Breast epithelium (tissue), 4 donors: ENCODE data around the gene COMMD3. TPM values are rescaled to one million over a fixed set of nuclear protein-coding genes. Genes with fewer than 3 reads are reported as not detected.
A peak's percentile ranks its signal among the peaks of the same experiment; 100 is the strongest.

Experiments
- DNase-seq, 2 donors: peaks; one replicate each; pipeline ENCODE4 v3.0.0-alpha.2; 2019; ENCODE audit warnings: low spot score in 2 of 2
- H3K27ac ChIP-seq, 2 donors: fragments of 200-600 bp; sonication (generic) in 1 of 2; one replicate each; pipeline ENCODE4 v1.5.1; 2016 to 2019; ENCODE audit warnings: mild to moderate bottlenecking in 1 of 2
- H3K27me3 ChIP-seq, 2 donors: fragments of 200-600 bp; sonication (generic) in 1 of 2; one replicate each; pipeline versions ENCODE4 v1.5.1 to v1.6.0; 2017 to 2019; ENCODE audit warnings: control low read depth in 1 of 2, mild to moderate bottlenecking in 1 of 2
- H3K36me3 ChIP-seq: fragments of 200-600 bp; one replicate; pipeline ENCODE4 v1.5.1; 2019
- H3K4me1 ChIP-seq, 2 donors: fragments of 200-600 bp; sonication (generic); one replicate each; pipeline ENCODE4 v1.5.1; 2016 to 2019; ENCODE audit warnings: control low read depth in 1 of 2
- H3K4me3 ChIP-seq, 3 donors: fragments of 200-600 bp; sonication (generic); 1 replicate in 2 of 3; 2 replicates in 1 of 3; pipeline ENCODE4 v1.5.1; 2016 to 2019; ENCODE audit warnings: mild to moderate bottlenecking in 3 of 3, moderate library complexity in 2 of 3
- H3K9me3 ChIP-seq, 2 donors: fragments of 200-600 bp; sonication (generic) in 1 of 2; one replicate each; pipeline ENCODE4 v1.5.1; 2016 to 2019; ENCODE audit warnings: control low read depth in 1 of 2
- CTCF ChIP-seq, 3 donors: fragments of 450-650 bp; IDR thresholded peaks; one replicate each; pipeline ENCODE4 v1.5.1; 2016 to 2017; ENCODE audit warnings: antibody characterized with exemption in 3 of 3, mild to moderate bottlenecking in 3 of 3, moderate library complexity in 3 of 3
- POLR2A ChIP-seq: fragments of 450-650 bp; IDR thresholded peaks from one replicate; pipeline ENCODE4 v1.6.1; 2016; ENCODE audit warnings: antibody characterized with exemption, mild to moderate bottlenecking, moderate library complexity
- POLR2AphosphoS5 ChIP-seq, 3 donors: sonication (generic); formaldehyde crosslinking; IDR thresholded peaks; one replicate each; pipeline ENCODE4 v1.6.1; 2017; ENCODE audit warnings: antibody characterized with exemption in 3 of 3
- intact Hi-C: fragments of 100-400 bp; cut with DNase I; formaldehyde crosslinking; loops from one replicate; pipeline ENCODE4 v1.15.1; 2023; ENCODE audit warnings: low total_unique reads
- total RNA-seq, 3 donors: library from RNA; depleted of rRNA; stranded (reverse); fragments of >200 nt; gene quantifications; one replicate each; pipeline ENCODE4 v1.1.0, GENCODE V29; 2016

Gene COMMD3
- total RNA-seq, 3 donors from 2014 or later, result 30.1 to 51.4 (median 35.7) TPM

GRCh38 chr10:22333975-22334282, 17.7 kb downstream of the COMMD3 start:
- H3K4me3 ChIP-seq, result peak overlapping the region in 1 of 3 donors; percentile 69
- H3K27me3 ChIP-seq, result peaks cover 8 to 50% of the 10 kb centered on the region in 2 donors
- H3K36me3 ChIP-seq, result peaks cover 7% of the 10 kb centered on the region
- intact Hi-C loops, result no loop called here
- no peaks in the 10 kb centered on the region for H3K4me1 ChIP-seq
- H3K27ac ChIP-seq, result no peak overlapping the region
- no peak for TF ChIP-seq POLR2A
- no peak for TF ChIP-seq POLR2AphosphoS5 (IDR thresholded peaks at IDR 0.05)
- TF ChIP-seq CTCF (IDR thresholded peaks at IDR 0.05), result no peak
- H3K9me3 ChIP-seq, result no peaks in the 10 kb centered on the region
- no peak for DNase-seq

DNA sequence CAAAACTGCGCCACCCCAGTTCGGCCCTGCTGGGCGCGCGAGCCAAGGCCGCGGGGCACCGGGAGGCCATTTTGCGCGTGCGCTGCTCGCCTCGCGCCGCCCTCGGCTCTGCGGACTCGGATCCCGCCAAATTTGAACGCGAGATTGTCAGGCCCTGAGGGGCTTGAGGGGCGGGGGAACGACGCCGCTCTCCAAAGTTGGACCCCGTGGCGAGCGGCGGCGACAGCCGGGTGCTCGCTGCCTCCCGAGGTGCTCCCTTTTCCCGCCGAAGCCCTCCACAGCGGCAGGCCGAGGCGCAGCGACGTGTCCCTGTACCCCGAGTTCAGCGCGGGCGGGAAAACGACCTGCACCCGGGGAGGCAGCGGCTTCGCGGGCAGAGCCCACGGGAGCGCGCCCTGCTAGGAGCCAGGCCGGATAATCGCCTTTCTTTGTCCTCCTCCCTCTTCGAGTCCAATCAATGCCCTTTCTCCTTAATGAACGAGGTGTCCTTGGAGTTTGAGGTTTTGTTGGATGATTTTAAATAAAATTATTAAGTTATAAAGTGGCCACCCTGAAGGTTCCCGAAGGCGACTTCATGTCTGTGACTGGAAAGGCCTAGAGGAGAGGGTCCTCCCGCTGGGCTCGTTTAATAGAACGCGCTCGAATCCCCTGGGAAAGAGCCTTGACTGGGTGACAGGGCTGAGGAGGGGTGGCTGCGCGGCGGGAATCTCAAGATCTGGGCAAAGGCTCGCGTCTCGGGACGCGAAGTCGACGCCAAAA, 18.4 kb downstream of the COMMD3 start:
- no peaks in the 10 kb centered on the region for H3K4me1 ChIP-seq
- peaks cover 7% of the 10 kb centered on the region for H3K36me3 ChIP-seq
- peaks cover 8 to 56% of the 10 kb centered on the region in 2 donors for H3K27me3 ChIP-seq
- TF ChIP-seq POLR2AphosphoS5 (IDR thresholded peaks at IDR 0.05) (peak in 1 of 3 donors; percentile 3), CTCF (IDR thresholded peaks at IDR 0.05) (no peak), POLR2A (no peak)
- H3K9me3 ChIP-seq, result no peaks in the 10 kb centered on the region
- peak overlapping the region in 1 of 2 donors; percentile 41 for H3K27ac ChIP-seq
- intact Hi-C loops, result no loop called here
- H3K4me3 ChIP-seq, result peak overlapping the region; percentile 46 to 69 (median 56)
- DNase-seq, result no peak

DNA sequence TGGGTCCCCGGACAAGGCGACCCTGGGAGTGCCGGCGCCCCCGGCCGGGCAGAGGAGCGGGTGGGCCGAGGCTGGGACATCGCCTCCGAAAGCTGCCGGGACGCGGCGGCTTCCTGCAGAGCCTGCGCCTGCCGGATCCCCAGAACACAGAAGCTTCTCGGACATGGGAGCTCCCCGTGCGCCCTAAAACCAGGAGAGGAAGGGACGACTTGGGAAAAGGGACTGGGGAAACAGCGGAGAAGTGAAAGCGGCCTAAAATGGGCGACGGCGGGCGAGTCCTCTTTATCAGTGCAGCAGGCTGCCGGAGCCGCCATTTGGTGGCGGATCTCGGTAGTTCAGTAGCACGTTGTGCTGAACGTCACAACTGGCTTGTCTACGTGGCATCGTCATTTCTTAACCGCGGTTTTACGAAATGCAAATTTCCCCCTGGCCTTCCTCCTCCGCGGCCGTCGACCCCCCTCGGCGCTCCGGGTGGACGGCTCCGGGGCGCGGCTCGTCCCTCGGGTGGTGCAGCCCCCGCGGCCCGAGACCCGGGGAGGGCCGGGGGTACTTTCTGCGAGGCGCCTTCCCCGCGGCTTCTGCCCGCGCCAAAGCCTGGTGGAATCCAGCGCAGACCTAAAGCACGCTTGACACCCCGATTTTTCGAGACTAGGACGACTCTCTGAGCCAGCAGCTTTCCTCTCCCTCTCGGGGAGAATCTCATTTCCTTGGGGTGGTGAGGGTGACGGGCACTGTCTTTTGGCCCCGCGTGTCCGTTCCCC, 19.2 kb downstream of the COMMD3 start:
- H3K27me3 ChIP-seq, result peaks cover 8 to 58% of the 10 kb centered on the region in 2 donors
- peaks cover 0 to 4% of the 10 kb centered on the region in 2 donors for H3K4me1 ChIP-seq
- intact Hi-C loops, result no loop called here
- H3K4me3 ChIP-seq, result peak overlapping the region; percentile 46 to 69 (median 56)
- H3K27ac ChIP-seq, result peak overlapping the region in 1 of 2 donors; percentile 41
- peaks cover 7% of the 10 kb centered on the region for H3K36me3 ChIP-seq
- H3K9me3 ChIP-seq, result no peaks in the 10 kb centered on the region
- DNase-seq, result no peak
- no peak for TF ChIP-seq POLR2A
- TF ChIP-seq POLR2AphosphoS5 (IDR thresholded peaks at IDR 0.05), result peak; percentile 8 to 17 (median 9)
- TF ChIP-seq CTCF (IDR thresholded peaks at IDR 0.05), result peak; percentile 27 to 61 (median 42)

- H3K36me3 ChIP-seq, result no peaks in the 10 kb centered on the region
- no peaks in the 10 kb centered on the region for H3K9me3 ChIP-seq
- H3K27me3 ChIP-seq, result peaks cover 8 to 82% of the 10 kb centered on the region in 2 donors
- no peak overlapping the region for H3K27ac ChIP-seq
- DNase-seq, result no peak
- peaks cover 0 to 4% of the 10 kb centered on the region in 2 donors for H3K4me1 ChIP-seq
- intact Hi-C loops, result no loop called here
- TF ChIP-seq POLR2A, result no peak
- TF ChIP-seq POLR2AphosphoS5 (IDR thresholded peaks at IDR 0.05), result no peak
- no peak for TF ChIP-seq CTCF (IDR thresholded peaks at IDR 0.05)
- H3K4me3 ChIP-seq, result no peak overlapping the region
These were observed 22.2 kb downstream of the COMMD3 start for GRCh38 chr10:22338185-22338900.
